Measurements from ENCODE around the gene DUSP5. TPM values are rescaled to one million over a fixed set of nuclear protein-coding genes. Genes with fewer than 3 reads are reported as not detected.

DUSP5 gene
- total and polyA plus RNA-seq, 10 of the 15 experiments (the other 5 are each of a cell fraction or from before 2014, with no cell fraction given) = 2.1 to 95.9 (median 23.4) TPM

- TF ChIP-seq REST (IDR thresholded peaks at IDR 0.05; ENCODE audit: low read depth, low read length) = no peak
- TF ChIP-seq, protein P1, sequence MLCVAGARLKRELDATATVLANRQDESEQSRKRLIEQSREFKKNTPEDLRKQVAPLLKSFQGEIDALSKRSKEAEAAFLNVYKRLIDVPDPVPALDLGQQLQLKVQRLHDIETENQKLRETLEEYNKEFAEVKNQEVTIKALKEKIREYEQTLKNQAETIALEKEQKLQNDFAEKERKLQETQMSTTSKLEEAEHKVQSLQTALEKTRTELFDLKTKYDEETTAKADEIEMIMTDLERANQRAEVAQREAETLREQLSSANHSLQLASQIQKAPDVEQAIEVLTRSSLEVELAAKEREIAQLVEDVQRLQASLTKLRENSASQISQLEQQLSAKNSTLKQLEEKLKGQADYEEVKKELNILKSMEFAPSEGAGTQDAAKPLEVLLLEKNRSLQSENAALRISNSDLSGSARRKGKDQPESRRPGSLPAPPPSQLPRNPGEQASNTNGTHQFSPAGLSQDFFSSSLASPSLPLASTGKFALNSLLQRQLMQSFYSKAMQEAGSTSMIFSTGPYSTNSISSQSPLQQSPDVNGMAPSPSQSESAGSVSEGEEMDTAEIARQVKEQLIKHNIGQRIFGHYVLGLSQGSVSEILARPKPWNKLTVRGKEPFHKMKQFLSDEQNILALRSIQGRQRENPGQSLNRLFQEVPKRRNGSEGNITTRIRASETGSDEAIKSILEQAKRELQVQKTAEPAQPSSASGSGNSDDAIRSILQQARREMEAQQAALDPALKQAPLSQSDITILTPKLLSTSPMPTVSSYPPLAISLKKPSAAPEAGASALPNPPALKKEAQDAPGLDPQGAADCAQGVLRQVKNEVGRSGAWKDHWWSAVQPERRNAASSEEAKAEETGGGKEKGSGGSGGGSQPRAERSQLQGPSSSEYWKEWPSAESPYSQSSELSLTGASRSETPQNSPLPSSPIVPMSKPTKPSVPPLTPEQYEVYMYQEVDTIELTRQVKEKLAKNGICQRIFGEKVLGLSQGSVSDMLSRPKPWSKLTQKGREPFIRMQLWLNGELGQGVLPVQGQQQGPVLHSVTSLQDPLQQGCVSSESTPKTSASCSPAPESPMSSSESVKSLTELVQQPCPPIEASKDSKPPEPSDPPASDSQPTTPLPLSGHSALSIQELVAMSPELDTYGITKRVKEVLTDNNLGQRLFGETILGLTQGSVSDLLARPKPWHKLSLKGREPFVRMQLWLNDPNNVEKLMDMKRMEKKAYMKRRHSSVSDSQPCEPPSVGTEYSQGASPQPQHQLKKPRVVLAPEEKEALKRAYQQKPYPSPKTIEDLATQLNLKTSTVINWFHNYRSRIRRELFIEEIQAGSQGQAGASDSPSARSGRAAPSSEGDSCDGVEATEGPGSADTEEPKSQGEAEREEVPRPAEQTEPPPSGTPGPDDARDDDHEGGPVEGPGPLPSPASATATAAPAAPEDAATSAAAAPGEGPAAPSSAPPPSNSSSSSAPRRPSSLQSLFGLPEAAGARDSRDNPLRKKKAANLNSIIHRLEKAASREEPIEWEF (IDR thresholded peaks at IDR 0.05; ENCODE audit: insufficient replicate concordance, low read depth, low read length) = no peak
These were observed 3.8 kb upstream of the DUSP5 start (continued) for GRCh38 chr10:110493832-110494426.
